A673 (cell line): Measurements from ENCODE around the gene PLCE1. TPM values are rescaled to one million over a fixed set of nuclear protein-coding genes. Genes with fewer than 3 reads are reported as not detected.

Experiments used
- BruUV-seq: library from RNA; stranded (reverse); fragments of 400-500 nt; replicated peaks from 2 replicates; lab custom pipeline; 2021; lab: Mats Ljungman, UMichigan
- CTCF ChIA-PET: fragments of 300-600 bp; sonication (Branson Sonifier 250); formaldehyde crosslinking; loops from one replicate; lab custom pipeline; 2022; ENCODE audit warnings: antibody characterized with exemption; lab: Charles Lee
- POLR2A ChIA-PET: fragments of 300-600 bp; sonication (Branson Sonifier 250); formaldehyde crosslinking; loops from one replicate; lab custom pipeline; 2022; ENCODE audit warnings: antibody characterized with exemption; ENCODE audit not compliant: low non-redundant PET; lab: Charles Lee
- DNase-seq: peaks from one replicate; pipeline ENCODE4 v3.0.0-alpha.2; 2015; ENCODE audit warnings: low spot score
- H3K27ac ChIP-seq: fragments of 200-600 bp; sonication (generic); 2 replicates; pipeline ENCODE4 v1.5.1; 2016; ENCODE audit warnings: mixed run types, low read depth, mild to moderate bottlenecking, mixed read lengths, antibody characterized with exemption, low read length; ENCODE audit not compliant: poor library complexity, severe bottlenecking
- H3K27me3 ChIP-seq: fragments of 200-600 bp; sonication (generic); replicated peaks from 2 replicates; pipeline ENCODE4 v1.6.1; 2017; ENCODE audit warnings: mixed run types, low read depth, mild to moderate bottlenecking, mixed read lengths, antibody characterized with exemption, low read length; ENCODE audit not compliant: insufficient read depth, poor library complexity
- H3K36me3 ChIP-seq: fragments of 200-600 bp; sonication (generic); 2 replicates; pipeline ENCODE4 v1.6.1; 2016; ENCODE audit warnings: mixed run types, mild to moderate bottlenecking, mixed read lengths, antibody characterized with exemption, low read length; ENCODE audit not compliant: insufficient read depth, poor library complexity, severe bottlenecking
- H3K4me1 ChIP-seq: fragments of 200-600 bp; sonication (generic); 2 replicates; pipeline ENCODE4 v1.6.1; 2017; ENCODE audit warnings: mixed run types, mild to moderate bottlenecking, mixed read lengths, antibody characterized with exemption, low read length; ENCODE audit not compliant: insufficient read depth, poor library complexity, severe bottlenecking
- H3K4me3 ChIP-seq: fragments of 200-600 bp; sonication (generic); 2 replicates; pipeline ENCODE4 v1.5.1; 2016; ENCODE audit warnings: low read depth, mixed run types, mild to moderate bottlenecking, mixed read lengths, low read length; ENCODE audit not compliant: poor library complexity, severe bottlenecking
- H3K9me3 ChIP-seq: fragments of 200-600 bp; sonication (generic); 2 replicates; pipeline ENCODE4 v1.6.1; 2016; ENCODE audit warnings: mixed run types, low read depth, mild to moderate bottlenecking, mixed read lengths, antibody characterized with exemption, low read length; ENCODE audit not compliant: poor library complexity, severe bottlenecking
- EZH2 ChIP-seq: fragments of 200-600 bp; sonication (generic); IDR thresholded peaks from 2 replicates; pipeline ENCODE4 v1.6.1; 2017; ENCODE audit warnings: borderline replicate concordance, low read depth, mild to moderate bottlenecking, mixed read lengths, antibody characterized with exemption, low read length; ENCODE audit not compliant: poor library complexity, severe bottlenecking
- intact Hi-C: fragments of 100-400 bp; cut with micrococcal nuclease; formaldehyde crosslinking; loops from one replicate; pipeline ENCODE4 v1.10.0; 2022; ENCODE audit not compliant: unreplicated experiment
- total RNA-seq: library from RNA; stranded (reverse); gene quantifications from 2 replicates; pipeline ENCODE4 v1.2.3, GENCODE V29; 2021
- TF ChIP-seq, protein P1 (sequence below): fragments of 300-800, 200-600 bp; sonication (generic); conservative IDR thresholded peaks from 2 replicates; pipeline ENCODE4 v1.5.1; 2017; ENCODE audit warnings: low read depth, mild to moderate bottlenecking, antibody characterized with exemption, low read length, moderate library complexity, mixed read lengths

The PLCE1 gene
- total RNA-seq, 1 experiment from 2014 or later: 0.26 TPM

GRCh38 chr10:93963434-93963833 is 30.3 kb upstream of the PLCE1 start:
- intact Hi-C loops: no loop called here
- POLR2A ChIA-PET: no interaction called here
- Histone ChIP-seq H3K9me3 (no peaks in the 10 kb centered on the region), H3K4me3 (no peak overlapping the region), H3K36me3 (no peaks in the 10 kb centered on the region), H3K27ac (no peak overlapping the region), H3K27me3 (no peaks in the 10 kb centered on the region), H3K4me1 (no peaks in the 10 kb centered on the region)
- no peak for DNase-seq
- BruUV-seq: no TSS peak
- CTCF ChIA-PET: no interaction called here
- no peak for TF ChIP-seq EZH2
- TF ChIP-seq, protein P1, sequence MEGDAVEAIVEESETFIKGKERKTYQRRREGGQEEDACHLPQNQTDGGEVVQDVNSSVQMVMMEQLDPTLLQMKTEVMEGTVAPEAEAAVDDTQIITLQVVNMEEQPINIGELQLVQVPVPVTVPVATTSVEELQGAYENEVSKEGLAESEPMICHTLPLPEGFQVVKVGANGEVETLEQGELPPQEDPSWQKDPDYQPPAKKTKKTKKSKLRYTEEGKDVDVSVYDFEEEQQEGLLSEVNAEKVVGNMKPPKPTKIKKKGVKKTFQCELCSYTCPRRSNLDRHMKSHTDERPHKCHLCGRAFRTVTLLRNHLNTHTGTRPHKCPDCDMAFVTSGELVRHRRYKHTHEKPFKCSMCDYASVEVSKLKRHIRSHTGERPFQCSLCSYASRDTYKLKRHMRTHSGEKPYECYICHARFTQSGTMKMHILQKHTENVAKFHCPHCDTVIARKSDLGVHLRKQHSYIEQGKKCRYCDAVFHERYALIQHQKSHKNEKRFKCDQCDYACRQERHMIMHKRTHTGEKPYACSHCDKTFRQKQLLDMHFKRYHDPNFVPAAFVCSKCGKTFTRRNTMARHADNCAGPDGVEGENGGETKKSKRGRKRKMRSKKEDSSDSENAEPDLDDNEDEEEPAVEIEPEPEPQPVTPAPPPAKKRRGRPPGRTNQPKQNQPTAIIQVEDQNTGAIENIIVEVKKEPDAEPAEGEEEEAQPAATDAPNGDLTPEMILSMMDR: no peak

DNA sequence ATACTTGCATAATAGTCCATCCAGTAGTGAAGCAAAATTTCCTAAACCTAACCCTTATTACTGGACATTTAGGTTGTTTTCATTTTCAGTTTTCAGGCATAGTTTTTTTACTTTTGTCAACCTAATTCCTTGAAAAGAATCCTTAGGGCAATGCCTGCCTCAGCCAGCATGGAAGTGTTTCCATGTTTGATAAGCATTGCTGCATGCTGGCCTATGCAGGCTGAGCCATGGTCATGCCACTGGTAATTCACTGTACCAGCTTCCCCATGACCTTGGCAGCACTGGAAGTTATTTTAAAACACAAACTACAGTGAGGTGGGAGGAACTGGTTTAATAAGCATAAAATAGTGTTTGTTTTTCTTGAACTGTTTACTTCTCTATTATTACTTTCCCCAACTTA is 27.8 kb upstream of the PLCE1 start:
- ChIA-PET POLR2A (no interaction called here), CTCF (no interaction called here)
- Histone ChIP-seq H3K4me1 (no peaks in the 10 kb centered on the region), H3K36me3 (no peaks in the 10 kb centered on the region), H3K9me3 (no peaks in the 10 kb centered on the region), H3K27me3 (no peaks in the 10 kb centered on the region), H3K27ac (no peak overlapping the region), H3K4me3 (no peak overlapping the region)
- no TSS peak for BruUV-seq
- intact Hi-C loops: no loop called here
- no peak for DNase-seq
- TF ChIP-seq, protein P1: no peak
- TF ChIP-seq EZH2: no peak

GRCh38 chr10:93967756-93968155 is 26.0 kb upstream of the PLCE1 start:
- no peak for DNase-seq
- TF ChIP-seq, protein P1: no peak
- TF ChIP-seq EZH2: no peak
- H3K4me1 ChIP-seq: no peaks in the 10 kb centered on the region
- H3K27me3 ChIP-seq: no peaks in the 10 kb centered on the region
- H3K27ac ChIP-seq: no peak overlapping the region
- no TSS peak for BruUV-seq
- no peak overlapping the region for H3K4me3 ChIP-seq
- intact Hi-C loops: no loop called here
- ChIA-PET POLR2A (no interaction called here), CTCF (no interaction called here)
- H3K9me3 ChIP-seq: no peaks in the 10 kb centered on the region
- H3K36me3 ChIP-seq: no peaks in the 10 kb centered on the region
